Peyer's patch (tissue), 4 donors: Measurements from ENCODE around the gene PRR16. TPM values are rescaled to one million over a fixed set of nuclear protein-coding genes. Genes with fewer than 3 reads are reported as not detected.

Experiments
- DNase-seq, 3 donors: peaks; one replicate each; pipeline ENCODE4 v3.0.0-alpha.2; 2017 to 2019
- H3K27ac ChIP-seq, 4 donors: fragments of 200-600 bp; sonication (generic); one replicate each; pipeline ENCODE4 v1.5.1; 2016 to 2019
- H3K27me3 ChIP-seq, 2 donors: fragments of 200-600 bp; sonication (generic); one replicate each; pipeline ENCODE4 v1.5.1; 2019
- H3K36me3 ChIP-seq, 3 donors: fragments of 200-600 bp; sonication (generic); one replicate each; pipeline ENCODE4 v1.5.1; 2016 to 2019
- H3K4me1 ChIP-seq, 4 donors: fragments of 200-600 bp; sonication (generic); one replicate each; pipeline ENCODE4 v1.5.1; 2016 to 2019
- H3K4me3 ChIP-seq, 4 donors: fragments of 200-600 bp; sonication (generic); 1 replicate in 3 of 4; 2 replicates in 1 of 4; pipeline ENCODE4 v1.5.1; 2016 to 2019; ENCODE audit warnings: mild to moderate bottlenecking in 1 of 4
- H3K9me3 ChIP-seq, 4 donors: fragments of 200-600 bp; sonication (generic); one replicate each; pipeline ENCODE4 v1.5.1; 2016 to 2019; ENCODE audit warnings: mild to moderate bottlenecking in 1 of 4
- CTCF ChIP-seq, 6 experiments: fragments of 450-650 bp in 4 of 6; fragments of 200-600 bp in 2 of 6; sonication (generic) in 1 of 6; IDR thresholded peaks; one replicate each; pipeline ENCODE4 v1.5.1; 2017 to 2019; ENCODE audit warnings: antibody characterized with exemption in 6 of 6, mild to moderate bottlenecking in 3 of 6, moderate library complexity in 1 of 6
- POLR2A ChIP-seq, 2 donors: fragments of 450-650 bp; IDR thresholded peaks; one replicate each; pipeline ENCODE4 v1.5.1; 2017; ENCODE audit warnings: antibody characterized with exemption in 2 of 2, mild to moderate bottlenecking in 2 of 2, moderate library complexity in 2 of 2
- total RNA-seq, 4 donors: library from RNA; depleted of rRNA; stranded (reverse); fragments of >200 nt; gene quantifications; one replicate each; pipeline ENCODE4 v1.1.0, GENCODE V29; 2016

The PRR16 gene
- total RNA-seq, 4 donors from 2014 or later: 2.9 to 37.1 (median 3.8) TPM

GRCh38 chr5:120518581-120518980 lies 54.5 kb downstream of the PRR16 start:
- no peaks in the 10 kb centered on the region for H3K27me3 ChIP-seq
- no peaks in the 10 kb centered on the region for H3K4me1 ChIP-seq

GRCh38 chr5:120527251-120527650 lies 63.2 kb downstream of the PRR16 start:
- H3K4me1 ChIP-seq: no peaks in the 10 kb centered on the region
- no peaks in the 10 kb centered on the region for H3K27me3 ChIP-seq
- no peak overlapping the region for H3K4me3 ChIP-seq
- H3K36me3 ChIP-seq: no peaks in the 10 kb centered on the region
- DNase-seq: no peak
- TF ChIP-seq POLR2A (IDR thresholded peaks at IDR 0.05) (no peak), CTCF (IDR thresholded peaks at IDR 0.05) (no peak)
- H3K27ac ChIP-seq: no peak overlapping the region
- no peaks in the 10 kb centered on the region for H3K9me3 ChIP-seq

More at GRCh38 chr5:120518581-120518980, 54.5 kb downstream of the PRR16 start:
- DNase-seq: no peak
- Histone ChIP-seq H3K9me3 (no peaks in the 10 kb centered on the region), H3K4me3 (no peak overlapping the region), H3K36me3 (no peaks in the 10 kb centered on the region), H3K27ac (no peak overlapping the region)
- TF ChIP-seq CTCF (IDR thresholded peaks at IDR 0.05) (no peak), POLR2A (IDR thresholded peaks at IDR 0.05) (no peak)

DNA sequence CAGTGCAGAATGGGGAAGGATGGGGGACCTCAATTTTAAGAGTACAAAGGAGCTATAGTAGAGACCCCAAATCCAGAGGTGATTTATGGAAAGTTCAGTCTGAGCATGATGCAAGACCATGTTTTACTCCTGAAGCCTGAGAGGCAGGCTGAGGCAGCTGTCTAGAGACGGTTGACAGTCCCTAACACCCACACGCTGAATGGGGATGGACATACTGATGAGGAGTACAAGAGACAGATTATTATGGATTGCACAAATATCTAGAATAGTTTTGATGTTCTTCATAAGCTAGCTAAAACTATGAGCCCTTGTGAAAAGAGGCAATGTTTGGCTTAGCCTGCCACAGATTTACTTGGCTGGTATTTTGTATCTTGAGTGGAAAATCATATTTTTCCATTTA lies 64.5 kb downstream of the PRR16 start:
- Histone ChIP-seq H3K9me3 (no peaks in the 10 kb centered on the region), H3K4me3 (no peak overlapping the region), H3K27ac (no peak overlapping the region), H3K36me3 (no peaks in the 10 kb centered on the region), H3K27me3 (no peaks in the 10 kb centered on the region), H3K4me1 (no peaks in the 10 kb centered on the region)
- no peak for DNase-seq
- no peak for TF ChIP-seq CTCF (IDR thresholded peaks at IDR 0.05)
- TF ChIP-seq POLR2A (IDR thresholded peaks at IDR 0.05): no peak

GRCh38 chr5:120529386-120529785 lies 65.3 kb downstream of the PRR16 start:
- H3K4me1 ChIP-seq: no peaks in the 10 kb centered on the region
- H3K4me3 ChIP-seq: no peak overlapping the region
- H3K9me3 ChIP-seq: no peaks in the 10 kb centered on the region
- H3K27me3 ChIP-seq: no peaks in the 10 kb centered on the region
- TF ChIP-seq CTCF (IDR thresholded peaks at IDR 0.05) (no peak), POLR2A (IDR thresholded peaks at IDR 0.05) (no peak)
- no peak for DNase-seq
- no peaks in the 10 kb centered on the region for H3K36me3 ChIP-seq
- no peak overlapping the region for H3K27ac ChIP-seq

- no peaks in the 10 kb centered on the region for H3K27me3 ChIP-seq
- H3K4me3 ChIP-seq: no peak overlapping the region
- H3K36me3 ChIP-seq: no peaks in the 10 kb centered on the region
- H3K9me3 ChIP-seq: no peaks in the 10 kb centered on the region
- no peak for DNase-seq
- TF ChIP-seq CTCF (IDR thresholded peaks at IDR 0.05) (no peak), POLR2A (IDR thresholded peaks at IDR 0.05) (no peak)
- no peak overlapping the region for H3K27ac ChIP-seq
- no peaks in the 10 kb centered on the region for H3K4me1 ChIP-seq
These were observed 67.1 kb downstream of the PRR16 start for GRCh38 chr5:120531215-120531614.

GRCh38 chr5:120532835-120533234 lies 68.7 kb downstream of the PRR16 start:
- TF ChIP-seq POLR2A (IDR thresholded peaks at IDR 0.05) (no peak), CTCF (IDR thresholded peaks at IDR 0.05) (no peak)
- no peaks in the 10 kb centered on the region for H3K27me3 ChIP-seq
- H3K27ac ChIP-seq: no peak overlapping the region
- no peak overlapping the region for H3K4me3 ChIP-seq
- H3K9me3 ChIP-seq: no peaks in the 10 kb centered on the region
- no peaks in the 10 kb centered on the region for H3K36me3 ChIP-seq
- no peaks in the 10 kb centered on the region for H3K4me1 ChIP-seq
- no peak for DNase-seq
